Left hindlimb (tissue), 1 donor: ENCODE results near the gene WBP2NL.
"Not testable (repeated sequence)": the region's sequence is repeated elsewhere in the genome, so short reads cannot be mapped to it uniquely, and the experiment has no call there.

Source experiments
- DNase-seq: peaks from one replicate; pipeline ENCODE4 v3.0.0-alpha.2; 2018

WBP2NL gene, protein sequence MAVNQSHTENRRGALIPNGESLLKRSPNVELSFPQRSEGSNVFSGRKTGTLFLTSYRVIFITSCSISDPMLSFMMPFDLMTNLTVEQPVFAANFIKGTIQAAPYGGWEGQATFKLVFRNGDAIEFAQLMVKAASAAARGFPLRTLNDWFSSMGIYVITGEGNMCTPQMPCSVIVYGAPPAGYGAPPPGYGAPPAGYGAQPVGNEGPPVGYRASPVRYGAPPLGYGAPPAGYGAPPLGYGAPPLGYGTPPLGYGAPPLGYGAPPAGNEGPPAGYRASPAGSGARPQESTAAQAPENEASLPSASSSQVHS

DNA sequence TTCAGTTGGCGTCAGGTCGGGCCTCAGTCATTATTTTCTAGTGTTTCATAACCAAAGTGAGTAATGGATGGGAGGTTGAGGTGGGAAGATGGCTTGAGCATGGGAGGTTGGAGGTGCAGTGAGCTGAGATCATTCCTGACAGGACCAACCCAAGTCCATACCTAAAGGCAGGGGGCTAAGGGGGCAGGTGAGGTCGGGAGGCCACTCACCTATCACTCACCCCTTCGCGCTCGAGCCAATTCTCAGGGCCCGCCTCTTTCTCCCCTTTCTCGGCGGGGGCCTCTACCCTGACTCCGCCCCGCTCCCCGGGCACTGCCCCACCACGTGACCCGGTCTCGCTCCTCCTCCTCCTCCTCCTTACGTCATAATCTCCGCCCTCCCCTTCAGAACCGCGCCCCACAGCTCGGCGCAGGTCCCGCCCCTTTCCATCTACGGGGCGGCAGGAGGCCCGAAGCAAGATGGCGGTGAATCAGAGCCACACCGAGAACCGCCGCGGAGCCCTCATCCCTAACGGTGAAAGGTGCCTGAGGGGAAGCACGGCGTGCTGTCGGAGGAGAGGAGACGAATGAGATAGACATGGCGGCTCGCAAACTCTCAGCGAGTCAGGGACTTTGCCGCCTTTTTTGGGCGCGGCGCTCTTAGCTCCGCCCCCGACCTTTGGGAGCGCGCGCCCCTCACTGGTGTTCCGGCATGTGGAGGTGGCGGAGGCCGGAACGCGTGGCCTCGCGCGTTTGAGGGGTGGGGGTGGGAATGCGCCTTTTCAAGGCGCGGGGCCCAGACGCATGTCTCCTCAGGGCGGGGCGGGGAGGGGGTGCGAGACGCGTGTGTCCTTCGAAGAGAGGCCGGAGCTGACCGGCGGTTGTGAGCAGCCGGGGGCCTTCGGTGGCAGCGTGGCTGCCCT lies at the start of gene WBP2NL:
WBP2NL (plus strand) TSS at position 428 of the 901 bp plus-strand sequence; CDS start at position 459, 31 bp downstream.
- DNase-seq: peak; percentile 72

DNA sequence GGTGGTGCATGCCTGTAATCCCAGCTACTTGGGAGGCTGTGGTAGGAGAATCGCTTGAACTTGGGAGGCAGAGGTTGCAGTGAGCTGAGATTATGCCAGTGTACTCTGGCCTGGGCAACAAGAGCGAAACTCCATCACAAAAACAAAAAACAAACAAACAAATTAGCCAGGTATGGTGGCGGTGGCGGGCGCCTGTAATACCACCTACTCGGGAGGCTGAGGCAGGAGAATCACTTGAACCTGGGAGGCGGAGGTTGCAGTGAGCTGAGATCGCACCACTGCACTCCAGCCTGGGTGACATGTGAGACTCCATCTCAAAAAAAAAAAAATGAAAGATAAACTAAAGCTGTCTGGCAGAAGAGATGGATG lies 49.7 kb upstream of the WBP2NL start:
- not testable (repeated sequence) for DNase-seq

DNA sequence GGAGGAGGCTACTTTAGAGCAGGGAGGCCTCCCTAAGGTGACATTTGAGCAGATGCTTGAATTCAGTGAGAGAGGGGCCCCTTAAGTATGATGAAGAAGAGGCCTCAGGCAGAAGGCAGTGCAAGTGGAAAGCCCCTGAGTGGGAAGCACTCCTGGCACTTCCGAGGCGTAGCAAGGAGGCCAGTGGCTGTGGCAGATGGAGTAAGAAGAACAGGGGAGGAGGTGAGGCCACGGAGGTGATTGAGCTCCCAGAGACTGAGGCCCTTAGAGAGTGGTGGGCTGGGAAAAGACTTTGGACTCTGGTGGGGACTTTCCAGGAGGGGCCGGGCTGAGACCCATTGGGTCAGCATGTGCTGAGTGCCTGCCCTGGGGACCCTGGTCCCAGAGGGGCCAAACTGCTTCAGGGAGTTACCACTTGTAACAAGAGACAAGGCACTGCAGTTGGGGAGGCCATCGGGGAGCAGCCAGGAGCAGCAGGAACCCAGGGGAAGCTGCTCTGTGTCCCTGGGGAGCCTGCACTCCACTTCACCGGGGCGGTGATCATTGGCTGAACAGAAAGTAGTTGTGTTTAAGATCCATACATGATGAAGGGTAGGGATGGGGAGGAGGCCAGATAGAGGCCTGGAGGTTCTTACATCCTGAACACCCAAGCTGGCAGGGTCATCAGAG lies 49.2 kb upstream of the WBP2NL start:
- no peak for DNase-seq

DNA sequence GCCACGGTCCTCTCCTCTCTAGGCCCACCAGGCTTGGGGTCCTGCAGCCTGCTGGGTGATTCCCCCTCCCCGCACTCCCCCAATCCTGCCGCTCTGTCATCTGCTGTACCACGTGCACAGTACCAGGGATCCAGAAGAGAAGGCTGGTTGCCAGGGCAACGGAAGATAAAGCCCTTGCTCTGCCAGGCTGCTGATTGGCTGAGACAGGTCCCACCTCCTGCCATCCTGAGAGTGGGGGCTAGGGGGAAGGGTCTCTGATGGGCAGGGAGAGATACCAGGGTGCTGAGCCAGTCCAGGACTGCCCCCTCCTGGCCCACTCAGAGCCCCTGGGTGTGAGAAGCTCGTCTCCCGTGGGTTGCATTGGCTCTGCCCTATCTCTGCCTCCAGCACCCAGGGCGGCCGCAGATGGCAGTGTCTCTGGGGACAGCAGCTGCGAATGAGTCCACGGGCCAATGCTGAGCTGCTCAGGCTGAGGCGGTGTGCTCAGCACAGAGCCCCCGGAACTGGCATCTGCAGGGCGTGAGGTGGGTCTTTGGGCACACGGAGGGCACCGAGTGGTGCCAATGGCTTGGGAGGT lies 46.6 kb upstream of the WBP2NL start, which contains the start of gene SMIM45:
SMIM45 (plus strand) TSS at position 253 of the 577 bp plus-strand sequence.
- DNase-seq: no peak

DNA sequence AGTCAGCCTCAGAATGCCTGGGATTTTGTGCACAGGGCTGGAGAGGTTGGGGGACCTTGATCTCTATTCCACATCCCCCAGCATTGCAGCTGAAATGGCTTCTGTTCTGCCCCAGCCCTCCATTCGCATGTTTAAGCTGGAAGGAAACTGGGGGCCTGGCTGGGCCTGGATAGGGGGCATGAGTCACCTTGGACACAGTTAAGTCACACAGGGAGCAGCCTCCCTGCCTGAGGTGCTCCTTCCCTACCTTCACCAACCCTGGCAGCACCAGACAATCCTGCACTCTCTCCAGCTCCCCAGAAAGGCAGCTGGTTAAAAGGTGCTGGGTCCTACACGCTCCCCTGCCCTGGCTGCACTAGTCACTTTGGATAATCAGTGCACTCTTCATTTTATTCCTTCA lies 45.9 kb upstream of the WBP2NL start:
- DNase-seq: no peak

DNA sequence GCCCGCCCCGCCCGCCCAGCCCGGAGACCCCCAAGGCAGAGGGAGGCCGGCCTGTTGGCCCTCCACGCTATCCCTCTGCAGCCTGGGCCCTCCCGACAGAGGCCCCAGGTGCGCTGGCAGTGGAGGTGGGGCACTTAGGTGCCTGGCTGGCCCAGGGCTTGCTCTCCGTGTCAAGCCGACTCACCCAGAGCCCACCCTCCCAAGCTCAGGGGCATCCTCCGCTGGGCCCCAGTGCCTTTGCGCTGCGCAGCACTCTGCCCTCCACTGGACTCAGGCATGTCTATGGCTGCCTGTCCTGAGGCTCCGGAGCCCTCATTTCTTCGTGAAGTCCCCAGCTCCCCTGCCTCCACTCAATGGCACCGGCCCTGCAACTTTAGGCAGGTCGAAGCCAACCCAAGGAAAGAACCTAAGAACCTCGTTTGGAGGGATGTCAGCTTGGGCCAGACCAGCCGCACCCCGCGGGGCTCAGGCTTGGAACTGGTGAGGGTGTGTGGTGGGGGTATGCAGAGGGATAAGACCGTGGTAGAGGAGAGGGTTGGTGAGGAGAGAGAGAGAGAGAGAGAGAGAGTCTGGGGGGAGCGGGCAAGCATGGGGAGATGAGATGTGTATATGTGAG lies 40.5 kb upstream of the WBP2NL start:
- no peak for DNase-seq

DNA sequence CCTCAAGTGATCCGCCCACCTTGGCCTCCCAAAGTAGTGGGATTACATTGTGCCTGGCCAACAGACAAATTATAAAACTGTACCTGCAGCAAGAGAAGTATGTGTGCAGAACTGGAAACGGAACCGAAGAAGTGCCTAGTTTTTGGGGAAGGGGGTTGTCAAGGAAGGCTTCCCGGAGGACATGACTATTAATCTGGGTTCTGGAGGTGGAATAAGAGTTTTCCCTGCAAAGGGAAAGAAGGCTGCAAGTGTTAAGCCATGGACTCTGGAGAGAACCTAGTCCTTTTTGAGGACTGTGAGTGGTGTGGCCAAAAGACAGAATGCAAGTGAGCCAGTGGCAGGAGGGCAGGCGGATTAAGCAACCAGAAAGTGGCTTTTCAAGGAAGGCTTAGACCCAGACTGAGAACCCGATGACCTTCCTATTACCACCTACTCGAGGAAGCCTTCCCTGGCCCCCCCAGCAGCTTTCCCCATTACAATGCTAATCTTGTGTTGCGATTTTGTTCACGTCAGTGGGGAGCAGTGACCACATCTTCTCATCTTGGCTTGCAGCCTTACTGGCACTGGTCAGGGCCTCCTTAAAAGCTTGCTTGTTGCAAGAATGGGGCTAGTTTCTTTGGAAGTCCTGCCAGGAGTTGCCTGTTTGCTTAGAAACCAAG lies 35.0 kb upstream of the WBP2NL start:
- no peak for DNase-seq

DNA sequence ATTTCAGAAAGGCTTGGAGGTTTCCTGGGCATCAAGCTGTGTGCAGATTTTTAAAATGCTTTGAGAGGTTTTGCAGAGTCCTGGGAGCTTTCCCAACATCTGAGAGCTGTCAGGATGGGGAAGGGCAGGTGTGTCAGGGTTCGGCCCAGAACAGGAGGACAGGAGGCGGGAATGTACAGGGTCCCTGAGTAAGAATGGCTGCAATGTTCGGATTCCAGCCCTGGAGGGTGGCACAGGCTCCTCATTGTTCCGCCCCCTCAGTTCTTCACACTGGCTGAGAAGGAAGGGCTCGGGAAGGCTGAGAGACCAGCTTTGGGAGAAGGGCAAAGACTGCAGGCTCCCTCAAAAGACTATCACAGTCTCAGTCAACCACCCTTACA lies 34.5 kb upstream of the WBP2NL start:
- no peak for DNase-seq

DNA sequence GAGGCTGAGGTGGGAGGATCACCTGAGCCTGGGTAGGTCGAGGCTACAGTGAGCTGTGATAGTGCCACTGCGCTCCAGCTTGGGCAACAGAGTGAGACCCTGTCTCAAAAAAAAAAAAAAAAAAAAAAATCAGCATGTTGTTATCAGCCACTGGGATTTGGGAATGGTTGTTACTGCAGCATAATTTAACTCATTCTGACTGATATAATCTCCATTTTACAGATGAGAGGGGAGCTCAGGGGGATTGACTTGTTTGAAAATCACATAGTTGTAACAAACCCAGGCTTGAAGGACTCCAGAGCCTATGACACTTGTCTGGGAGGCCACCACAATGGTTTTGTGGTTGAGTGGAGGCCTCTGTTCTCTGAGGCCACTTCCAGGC lies 32.4 kb upstream of the WBP2NL start:
- no peak for DNase-seq

DNA sequence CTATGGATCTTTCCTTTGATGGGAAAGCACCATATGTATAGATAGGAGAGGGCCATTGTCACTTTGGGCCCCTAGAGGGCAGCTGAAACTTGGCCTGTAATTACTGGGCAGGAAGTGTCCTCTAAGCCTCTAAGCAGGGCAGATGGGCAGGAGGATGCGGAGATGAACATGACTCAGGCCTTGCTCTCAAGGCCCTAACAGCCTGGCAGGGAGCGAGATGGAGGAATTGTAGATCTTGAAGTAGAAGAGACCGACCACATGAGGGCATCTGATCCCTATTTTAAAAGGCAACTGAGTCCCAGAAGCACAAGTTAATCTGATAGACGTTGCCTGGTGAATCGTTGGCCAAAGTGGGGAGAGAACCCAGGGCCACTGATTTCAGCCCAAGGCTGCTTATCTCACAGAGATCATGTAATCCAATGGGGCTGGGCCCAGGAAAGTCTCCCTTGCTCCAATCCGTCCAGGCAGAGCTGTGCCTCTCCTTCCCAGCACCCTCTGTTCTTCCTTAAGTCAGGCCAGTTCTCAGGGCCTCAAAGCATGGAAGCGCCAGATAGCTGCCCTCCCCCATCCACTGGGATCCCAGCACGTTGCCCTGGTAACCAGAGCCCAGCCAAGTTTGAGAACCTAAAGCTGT lies 31.9 kb upstream of the WBP2NL start:
- no peak for DNase-seq

DNA sequence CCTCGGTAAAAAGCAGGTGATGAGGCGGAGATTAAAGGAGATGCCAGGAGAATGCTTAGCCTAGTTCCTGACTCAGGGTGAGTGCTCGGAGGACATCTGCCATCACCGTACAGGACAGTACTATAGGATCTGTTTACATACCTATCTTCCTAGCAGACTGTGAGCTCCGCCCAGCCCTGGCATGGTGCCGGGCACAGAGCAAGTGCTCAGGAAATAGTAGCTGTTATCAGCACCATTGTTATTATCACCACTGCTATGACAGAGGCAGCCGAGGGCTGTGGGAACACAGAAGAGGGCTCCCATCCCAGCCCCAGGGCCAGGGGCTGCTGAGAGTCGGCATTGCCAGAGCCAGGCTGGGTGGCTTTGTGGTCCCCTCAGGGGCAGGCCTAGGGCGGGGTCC lies 30.0 kb upstream of the WBP2NL start:
- no peak for DNase-seq

DNA sequence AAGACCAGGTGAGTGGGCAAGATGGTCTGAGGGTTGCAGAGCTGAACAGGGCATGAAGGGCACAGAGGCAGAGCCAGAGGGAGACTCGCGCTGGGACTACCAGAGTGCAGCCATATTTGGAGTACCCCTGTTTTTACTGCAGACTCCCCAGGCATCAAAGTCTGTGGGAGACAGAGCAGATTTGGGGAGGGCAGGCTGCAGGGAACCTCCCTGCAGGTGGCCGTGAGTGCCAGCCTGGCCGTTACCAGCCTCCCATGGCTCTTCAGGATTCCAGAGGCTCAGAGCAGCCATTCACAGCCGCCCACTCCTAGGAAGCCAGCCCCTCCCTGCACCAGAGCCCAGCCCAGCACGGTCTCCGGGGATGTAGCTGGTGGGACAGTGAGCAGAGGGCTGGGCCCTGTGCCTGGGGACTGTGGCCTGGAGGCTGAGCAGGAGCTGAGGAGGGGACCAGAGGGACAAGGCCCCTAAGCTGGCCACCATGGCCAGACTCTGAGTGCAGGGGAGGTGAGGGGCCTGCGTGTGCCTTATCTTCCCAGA lies 29.4 kb upstream of the WBP2NL start, which contains the start of gene SEPTIN3:
SEPTIN3 (plus strand) TSS at position 334 of the 537 bp plus-strand sequence. CDS start 2,050 bp downstream, outside the sequence.
- DNase-seq: no peak

DNA sequence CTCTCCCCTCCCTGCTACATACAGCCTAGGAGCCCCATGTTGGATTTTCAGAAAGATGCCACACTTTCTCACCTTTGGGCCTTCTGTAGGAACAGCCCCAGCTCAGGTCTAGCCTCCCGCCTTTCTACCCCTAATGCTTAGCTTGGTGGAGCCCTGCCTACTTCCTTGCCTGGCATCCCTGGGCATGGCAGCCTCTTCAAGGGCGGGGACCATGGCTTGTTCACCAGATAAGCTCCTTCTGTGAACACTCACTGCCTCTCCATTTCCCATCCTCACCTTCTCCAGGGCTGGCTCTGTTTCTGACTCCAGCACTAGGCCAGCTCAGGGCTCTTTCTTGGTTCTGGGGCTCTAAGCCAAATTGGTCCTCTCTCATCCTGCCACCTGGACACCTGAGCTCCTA lies 28.0 kb upstream of the WBP2NL start:
- no peak for DNase-seq

DNA sequence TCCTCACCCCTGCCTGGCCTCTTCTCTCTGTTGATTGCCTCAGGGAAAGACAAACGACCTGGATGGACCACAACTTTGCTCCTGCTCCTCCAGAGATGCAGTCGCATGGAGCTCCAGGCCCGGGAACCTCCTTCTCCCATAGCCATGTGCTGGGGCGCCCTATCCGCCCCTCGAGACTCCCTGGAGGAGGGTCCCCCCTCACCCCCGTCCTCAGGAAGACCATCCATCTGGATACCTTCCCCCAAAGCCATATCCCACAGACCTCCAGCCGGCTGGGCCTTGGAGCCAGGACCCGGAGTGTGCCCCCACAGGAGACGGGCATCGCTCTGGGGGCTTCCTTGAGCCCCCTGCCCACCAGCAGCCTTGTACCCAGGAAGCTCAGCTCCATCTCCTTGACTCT lies 27.2 kb upstream of the WBP2NL start:
- DNase-seq: no peak

DNA sequence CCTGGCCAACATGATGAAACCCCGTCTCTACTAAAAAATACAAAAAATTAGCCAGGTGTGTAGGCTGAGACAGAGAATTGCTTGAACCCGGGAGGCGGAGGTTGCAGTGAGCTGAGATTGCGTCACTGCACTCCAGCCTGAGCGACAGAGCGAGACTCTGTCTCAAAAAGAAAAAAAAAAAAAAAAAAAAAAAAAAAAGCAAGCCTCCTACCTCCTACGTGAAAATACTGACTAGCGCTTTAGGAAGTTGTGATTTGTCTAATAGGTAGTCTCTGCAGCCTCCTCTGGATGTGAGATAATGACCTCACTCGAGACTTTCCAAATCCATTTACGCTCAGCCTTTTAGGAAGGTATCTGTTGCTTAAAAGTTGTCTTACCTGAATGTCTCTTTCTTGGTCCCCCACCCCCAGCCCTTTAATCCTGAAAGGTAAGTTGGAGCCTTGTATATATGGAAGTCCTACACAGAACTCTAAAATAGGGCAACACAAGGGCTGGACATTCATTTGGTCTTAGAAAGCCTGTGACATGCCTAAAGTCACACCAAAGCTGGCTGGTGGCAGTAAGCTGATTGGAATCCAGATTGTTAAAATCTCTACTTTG lies 23.8 kb upstream of the WBP2NL start:
- DNase-seq: no peak

DNA sequence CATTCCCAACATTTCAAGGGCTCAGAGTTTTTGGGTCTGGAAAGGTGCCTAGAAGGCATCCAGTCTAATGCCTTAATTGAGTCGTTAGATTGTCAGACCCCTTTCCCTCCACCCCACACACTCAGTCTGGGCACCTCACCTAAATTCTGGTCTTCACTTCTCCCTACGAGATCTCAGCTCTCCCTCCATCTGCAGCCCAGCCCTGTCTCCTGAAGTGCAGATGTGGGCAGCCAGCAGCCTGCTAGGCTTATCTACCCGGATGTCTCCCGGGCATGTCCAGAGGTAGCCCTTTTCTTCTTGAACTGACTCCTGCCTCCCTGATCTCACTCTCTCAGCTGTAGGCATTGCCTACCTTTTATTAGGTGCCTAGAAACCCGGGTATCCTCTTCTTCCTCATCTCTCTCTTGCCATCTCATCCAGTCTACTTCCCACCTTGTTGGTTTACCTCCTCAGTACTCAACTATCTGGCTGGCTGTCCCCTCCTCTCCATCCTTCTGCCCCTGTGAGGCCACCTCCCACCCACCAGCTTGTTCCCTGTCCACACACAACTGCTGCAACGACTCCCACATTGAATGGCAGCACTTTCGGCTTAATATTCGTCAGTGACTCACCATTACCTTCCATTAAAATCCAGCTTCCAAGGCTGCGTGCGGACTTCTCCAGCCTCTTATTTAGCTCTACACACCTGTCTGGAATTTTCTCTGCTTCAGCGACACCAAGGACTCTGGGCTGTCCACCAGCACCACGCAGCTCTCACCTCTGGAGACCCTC lies 23.1 kb upstream of the WBP2NL start:
- DNase-seq: no peak

DNA sequence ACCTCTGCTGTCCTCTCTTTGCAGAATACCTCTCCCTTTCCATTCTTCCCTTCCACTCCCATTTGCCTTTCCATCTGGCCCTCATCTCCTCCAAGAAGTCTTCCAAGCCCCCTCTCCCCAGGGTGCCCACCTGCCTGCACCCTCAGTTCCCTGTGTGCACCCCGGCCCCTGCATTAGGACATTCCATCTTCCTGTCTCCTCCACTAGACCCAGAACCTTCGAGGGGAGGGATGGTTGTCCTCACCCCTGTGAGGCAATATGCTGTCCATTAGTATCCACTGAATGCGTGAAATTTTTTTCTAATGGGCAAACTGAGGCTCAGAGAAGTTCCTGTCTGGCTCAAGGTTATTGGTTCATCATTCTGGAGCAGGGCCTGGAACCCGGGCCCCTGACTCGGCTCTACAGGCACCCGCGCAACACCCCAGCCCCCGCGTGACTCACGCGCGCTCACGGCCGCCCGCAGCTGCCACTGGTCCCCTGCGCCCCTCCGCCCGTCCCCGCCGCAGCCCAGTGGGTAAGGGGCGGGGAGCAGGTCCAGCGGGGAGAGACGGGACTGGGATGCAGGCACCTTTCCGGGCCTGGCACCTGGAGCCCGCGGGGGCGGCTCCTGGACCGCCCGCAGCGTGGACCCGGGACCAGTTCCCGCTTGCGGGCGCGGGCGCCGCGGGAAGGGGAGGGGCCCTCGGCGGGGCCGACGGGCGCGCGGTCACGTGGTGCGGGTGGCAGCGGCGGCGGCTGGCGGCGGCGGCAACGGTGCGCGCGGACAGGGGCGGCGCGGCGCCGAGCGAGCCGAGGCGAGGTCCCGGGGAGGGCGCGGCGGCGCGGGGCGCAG lies 22.3 kb upstream of the WBP2NL start:
- DNase-seq: no peak

DNA sequence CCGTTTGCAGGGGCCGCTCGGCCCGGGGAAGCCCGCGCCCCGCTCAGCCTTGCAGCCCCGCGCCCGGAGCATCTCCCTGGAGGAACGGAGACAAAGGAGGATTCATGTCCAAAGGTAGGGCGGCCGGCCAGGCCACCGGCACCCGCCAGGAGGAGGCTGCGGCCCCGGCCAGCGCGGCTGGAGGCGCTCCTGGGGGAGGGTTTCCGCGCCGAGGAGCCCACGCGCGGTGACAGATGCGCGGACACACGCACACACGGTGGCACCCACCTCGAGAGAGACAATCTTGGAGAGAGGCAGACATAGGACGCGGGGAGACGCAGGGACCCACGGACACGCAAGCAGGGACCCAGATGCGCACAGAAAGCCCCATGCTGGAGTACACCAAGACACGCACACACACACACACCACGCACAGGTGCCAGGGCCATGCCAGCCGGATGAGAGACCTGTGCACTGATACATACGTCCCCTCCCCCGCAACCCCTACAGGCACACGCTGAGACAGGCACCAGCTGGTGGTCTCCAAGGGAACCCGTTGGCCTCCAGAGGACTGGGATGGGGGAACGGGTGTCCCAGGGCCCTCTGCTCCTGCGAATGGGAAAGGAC lies 21.5 kb upstream of the WBP2NL start:
- DNase-seq: no peak

DNA sequence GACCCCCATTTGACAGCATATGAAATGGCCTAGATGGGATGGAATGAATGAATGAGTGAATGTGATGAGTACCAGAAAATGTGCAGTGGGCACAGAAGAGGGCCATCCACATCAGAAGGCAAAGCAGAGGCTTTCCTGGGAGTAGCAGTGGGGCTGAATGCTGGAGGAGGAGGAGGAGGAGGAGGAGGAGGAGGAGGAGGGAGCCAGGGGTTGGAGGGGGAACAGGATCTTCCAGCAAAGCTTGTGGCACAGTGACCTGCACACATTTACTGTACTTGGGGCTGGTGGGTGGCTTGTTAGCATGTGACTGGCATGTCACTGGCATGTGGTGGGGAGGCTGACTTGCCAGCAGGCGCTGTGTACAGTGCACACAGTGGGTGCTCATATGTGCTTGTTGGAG lies 19.9 kb upstream of the WBP2NL start:
- no peak for DNase-seq
